GM23338 (cell line): ENCODE measurements around the gene ZNF587.
"Not testable (repeated sequence)": the region's sequence is repeated elsewhere in the genome, so short reads cannot be mapped to it uniquely, and the experiment has no call there.

Experiments used
- CREB1 ChIP-seq: fragments of 250-450 bp; sonication (Bioruptor Pico); IDR thresholded peaks from 2 replicates; pipeline ENCODE4 v1.5.0; 2020; ENCODE audit warnings: low read depth, mild to moderate bottlenecking, moderate library complexity
- EZH2 ChIP-seq: fragments of 200-600 bp; sonication (generic); IDR thresholded peaks from one replicate; pipeline ENCODE4 v1.8.0; 2017; ENCODE audit warnings: antibody characterized with exemption, mild to moderate bottlenecking, low read depth; ENCODE audit not compliant: unreplicated experiment
- EZH2phosphoT487 ChIP-seq: fragments of 200-600 bp; sonication (generic); IDR thresholded peaks from one replicate; pipeline ENCODE4 v1.8.1; 2018; ENCODE audit warnings: antibody characterized with exemption; ENCODE audit not compliant: unreplicated experiment
- POLR2AphosphoS5 ChIP-seq: IDR thresholded peaks from 2 replicates; pipeline ENCODE4 v1.6.1; 2016; ENCODE audit warnings: antibody characterized with exemption, low read depth
- STAT1 ChIP-seq: IDR thresholded peaks from one replicate; pipeline ENCODE4 v1.6.1; 2016; ENCODE audit warnings: antibody characterized with exemption; ENCODE audit not compliant: unreplicated experiment
- ZNF114 ChIP-seq: fragments of 250-450 bp; sonication (Bioruptor Pico); IDR thresholded peaks from 2 replicates; pipeline ENCODE4 v1.5.0; 2020; ENCODE audit warnings: mild to moderate bottlenecking, moderate library complexity
- ZNF331 ChIP-seq: fragments of 250-450 bp; sonication (Bioruptor Pico); IDR thresholded peaks from 2 replicates; pipeline ENCODE4 v1.5.0; 2020; ENCODE audit warnings: low read depth, mild to moderate bottlenecking, moderate library complexity
- TF ChIP-seq, protein P1 (sequence below), 2 experiments: fragments of 200-600 bp in 1 of 2; sonication (generic) in 1 of 2; conservative IDR thresholded peaks; 2 replicates each; pipeline versions ENCODE4 v1.5.1 to v1.6.1; 2016 to 2017; ENCODE audit warnings: antibody characterized with exemption in 2 of 2, low read depth in 2 of 2, mild to moderate bottlenecking in 2 of 2, moderate library complexity in 1 of 2
- TF ChIP-seq, protein P2 (sequence below): IDR thresholded peaks from one replicate; pipeline ENCODE4 v1.6.1; 2018; ENCODE audit warnings: antibody characterized with exemption; ENCODE audit not compliant: unreplicated experiment
- TF ChIP-seq, protein P3 (sequence below): fragments of 250-450 bp; sonication (Bioruptor Pico); IDR thresholded peaks from 2 replicates; pipeline ENCODE4 v1.5.0; 2020; ENCODE audit warnings: mild to moderate bottlenecking, moderate library complexity

DNA sequence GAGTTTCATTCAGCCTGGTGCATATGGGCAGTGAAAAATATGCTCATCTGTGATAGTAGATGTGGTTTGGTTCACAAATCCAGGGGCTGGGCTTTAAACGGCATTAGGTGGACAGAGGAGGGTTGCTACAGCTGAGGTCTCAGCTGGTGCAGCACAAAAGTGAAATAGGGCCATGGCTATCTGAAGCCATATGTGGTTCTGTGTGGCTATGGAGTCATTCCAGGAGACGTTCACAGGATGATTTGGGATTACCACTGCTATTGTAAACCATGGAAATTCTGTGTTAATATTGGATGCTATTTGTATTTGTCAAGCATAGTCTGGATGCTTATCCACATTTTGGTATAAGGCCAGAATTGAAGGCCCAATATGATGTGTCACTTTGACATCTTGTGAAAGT, 4.5 kb downstream of the ZNF587 start:
- TF ChIP-seq, protein P1, sequence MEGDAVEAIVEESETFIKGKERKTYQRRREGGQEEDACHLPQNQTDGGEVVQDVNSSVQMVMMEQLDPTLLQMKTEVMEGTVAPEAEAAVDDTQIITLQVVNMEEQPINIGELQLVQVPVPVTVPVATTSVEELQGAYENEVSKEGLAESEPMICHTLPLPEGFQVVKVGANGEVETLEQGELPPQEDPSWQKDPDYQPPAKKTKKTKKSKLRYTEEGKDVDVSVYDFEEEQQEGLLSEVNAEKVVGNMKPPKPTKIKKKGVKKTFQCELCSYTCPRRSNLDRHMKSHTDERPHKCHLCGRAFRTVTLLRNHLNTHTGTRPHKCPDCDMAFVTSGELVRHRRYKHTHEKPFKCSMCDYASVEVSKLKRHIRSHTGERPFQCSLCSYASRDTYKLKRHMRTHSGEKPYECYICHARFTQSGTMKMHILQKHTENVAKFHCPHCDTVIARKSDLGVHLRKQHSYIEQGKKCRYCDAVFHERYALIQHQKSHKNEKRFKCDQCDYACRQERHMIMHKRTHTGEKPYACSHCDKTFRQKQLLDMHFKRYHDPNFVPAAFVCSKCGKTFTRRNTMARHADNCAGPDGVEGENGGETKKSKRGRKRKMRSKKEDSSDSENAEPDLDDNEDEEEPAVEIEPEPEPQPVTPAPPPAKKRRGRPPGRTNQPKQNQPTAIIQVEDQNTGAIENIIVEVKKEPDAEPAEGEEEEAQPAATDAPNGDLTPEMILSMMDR (conservative IDR thresholded peaks at IDR 0.05; ENCODE audit: low read depth in 2 of 2): not testable (repeated sequence)
- not testable (repeated sequence) for TF ChIP-seq POLR2AphosphoS5; EZH2phosphoT487; CREB1; EZH2; ZNF331; STAT1; ZNF114 (CRISPR knock-in tag)
- TF ChIP-seq, protein P2, sequence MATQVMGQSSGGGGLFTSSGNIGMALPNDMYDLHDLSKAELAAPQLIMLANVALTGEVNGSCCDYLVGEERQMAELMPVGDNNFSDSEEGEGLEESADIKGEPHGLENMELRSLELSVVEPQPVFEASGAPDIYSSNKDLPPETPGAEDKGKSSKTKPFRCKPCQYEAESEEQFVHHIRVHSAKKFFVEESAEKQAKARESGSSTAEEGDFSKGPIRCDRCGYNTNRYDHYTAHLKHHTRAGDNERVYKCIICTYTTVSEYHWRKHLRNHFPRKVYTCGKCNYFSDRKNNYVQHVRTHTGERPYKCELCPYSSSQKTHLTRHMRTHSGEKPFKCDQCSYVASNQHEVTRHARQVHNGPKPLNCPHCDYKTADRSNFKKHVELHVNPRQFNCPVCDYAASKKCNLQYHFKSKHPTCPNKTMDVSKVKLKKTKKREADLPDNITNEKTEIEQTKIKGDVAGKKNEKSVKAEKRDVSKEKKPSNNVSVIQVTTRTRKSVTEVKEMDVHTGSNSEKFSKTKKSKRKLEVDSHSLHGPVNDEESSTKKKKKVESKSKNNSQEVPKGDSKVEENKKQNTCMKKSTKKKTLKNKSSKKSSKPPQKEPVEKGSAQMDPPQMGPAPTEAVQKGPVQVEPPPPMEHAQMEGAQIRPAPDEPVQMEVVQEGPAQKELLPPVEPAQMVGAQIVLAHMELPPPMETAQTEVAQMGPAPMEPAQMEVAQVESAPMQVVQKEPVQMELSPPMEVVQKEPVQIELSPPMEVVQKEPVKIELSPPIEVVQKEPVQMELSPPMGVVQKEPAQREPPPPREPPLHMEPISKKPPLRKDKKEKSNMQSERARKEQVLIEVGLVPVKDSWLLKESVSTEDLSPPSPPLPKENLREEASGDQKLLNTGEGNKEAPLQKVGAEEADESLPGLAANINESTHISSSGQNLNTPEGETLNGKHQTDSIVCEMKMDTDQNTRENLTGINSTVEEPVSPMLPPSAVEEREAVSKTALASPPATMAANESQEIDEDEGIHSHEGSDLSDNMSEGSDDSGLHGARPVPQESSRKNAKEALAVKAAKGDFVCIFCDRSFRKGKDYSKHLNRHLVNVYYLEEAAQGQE: not testable (repeated sequence)
- TF ChIP-seq, protein P3, sequence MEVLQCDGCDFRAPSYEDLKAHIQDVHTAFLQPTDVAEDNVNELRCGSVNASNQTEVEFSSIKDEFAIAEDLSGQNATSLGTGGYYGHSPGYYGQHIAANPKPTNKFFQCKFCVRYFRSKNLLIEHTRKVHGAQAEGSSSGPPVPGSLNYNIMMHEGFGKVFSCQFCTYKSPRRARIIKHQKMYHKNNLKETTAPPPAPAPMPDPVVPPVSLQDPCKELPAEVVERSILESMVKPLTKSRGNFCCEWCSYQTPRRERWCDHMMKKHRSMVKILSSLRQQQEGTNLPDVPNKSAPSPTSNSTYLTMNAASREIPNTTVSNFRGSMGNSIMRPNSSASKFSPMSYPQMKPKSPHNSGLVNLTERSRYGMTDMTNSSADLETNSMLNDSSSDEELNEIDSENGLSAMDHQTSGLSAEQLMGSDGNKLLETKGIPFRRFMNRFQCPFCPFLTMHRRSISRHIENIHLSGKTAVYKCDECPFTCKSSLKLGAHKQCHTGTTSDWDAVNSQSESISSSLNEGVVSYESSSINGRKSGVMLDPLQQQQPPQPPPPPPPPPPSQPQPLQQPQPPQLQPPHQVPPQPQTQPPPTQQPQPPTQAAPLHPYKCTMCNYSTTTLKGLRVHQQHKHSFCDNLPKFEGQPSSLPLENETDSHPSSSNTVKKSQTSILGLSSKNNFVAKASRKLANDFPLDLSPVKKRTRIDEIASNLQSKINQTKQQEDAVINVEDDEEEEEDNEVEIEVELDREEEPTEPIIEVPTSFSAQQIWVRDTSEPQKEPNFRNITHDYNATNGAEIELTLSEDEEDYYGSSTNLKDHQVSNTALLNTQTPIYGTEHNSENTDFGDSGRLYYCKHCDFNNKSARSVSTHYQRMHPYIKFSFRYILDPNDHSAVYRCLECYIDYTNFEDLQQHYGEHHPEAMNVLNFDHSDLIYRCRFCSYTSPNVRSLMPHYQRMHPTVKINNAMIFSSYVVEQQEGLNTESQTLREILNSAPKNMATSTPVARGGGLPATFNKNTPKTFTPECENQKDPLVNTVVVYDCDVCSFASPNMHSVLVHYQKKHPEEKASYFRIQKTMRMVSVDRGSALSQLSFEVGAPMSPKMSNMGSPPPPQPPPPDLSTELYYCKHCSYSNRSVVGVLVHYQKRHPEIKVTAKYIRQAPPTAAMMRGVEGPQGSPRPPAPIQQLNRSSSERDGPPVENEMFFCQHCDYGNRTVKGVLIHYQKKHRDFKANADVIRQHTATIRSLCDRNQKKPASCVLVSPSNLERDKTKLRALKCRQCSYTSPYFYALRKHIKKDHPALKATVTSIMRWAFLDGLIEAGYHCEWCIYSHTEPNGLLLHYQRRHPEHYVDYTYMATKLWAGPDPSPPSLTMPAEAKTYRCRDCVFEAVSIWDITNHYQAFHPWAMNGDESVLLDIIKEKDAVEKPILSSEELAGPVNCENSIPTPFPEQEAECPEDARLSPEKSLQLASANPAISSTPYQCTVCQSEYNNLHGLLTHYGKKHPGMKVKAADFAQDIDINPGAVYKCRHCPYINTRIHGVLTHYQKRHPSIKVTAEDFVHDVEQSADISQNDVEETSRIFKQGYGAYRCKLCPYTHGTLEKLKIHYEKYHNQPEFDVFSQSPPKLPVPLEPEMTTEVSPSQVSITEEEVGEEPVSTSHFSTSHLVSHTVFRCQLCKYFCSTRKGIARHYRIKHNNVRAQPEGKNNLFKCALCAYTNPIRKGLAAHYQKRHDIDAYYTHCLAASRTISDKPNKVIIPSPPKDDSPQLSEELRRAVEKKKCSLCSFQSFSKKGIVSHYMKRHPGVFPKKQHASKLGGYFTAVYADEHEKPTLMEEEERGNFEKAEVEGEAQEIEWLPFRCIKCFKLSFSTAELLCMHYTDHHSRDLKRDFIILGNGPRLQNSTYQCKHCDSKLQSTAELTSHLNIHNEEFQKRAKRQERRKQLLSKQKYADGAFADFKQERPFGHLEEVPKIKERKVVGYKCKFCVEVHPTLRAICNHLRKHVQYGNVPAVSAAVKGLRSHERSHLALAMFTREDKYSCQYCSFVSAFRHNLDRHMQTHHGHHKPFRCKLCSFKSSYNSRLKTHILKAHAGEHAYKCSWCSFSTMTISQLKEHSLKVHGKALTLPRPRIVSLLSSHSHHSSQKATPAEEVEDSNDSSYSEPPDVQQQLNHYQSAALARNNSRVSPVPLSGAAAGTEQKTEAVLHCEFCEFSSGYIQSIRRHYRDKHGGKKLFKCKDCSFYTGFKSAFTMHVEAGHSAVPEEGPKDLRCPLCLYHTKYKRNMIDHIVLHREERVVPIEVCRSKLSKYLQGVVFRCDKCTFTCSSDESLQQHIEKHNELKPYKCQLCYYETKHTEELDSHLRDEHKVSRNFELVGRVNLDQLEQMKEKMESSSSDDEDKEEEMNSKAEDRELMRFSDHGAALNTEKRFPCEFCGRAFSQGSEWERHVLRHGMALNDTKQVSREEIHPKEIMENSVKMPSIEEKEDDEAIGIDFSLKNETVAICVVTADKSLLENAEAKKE (CRISPR knock-in tag): not testable (repeated sequence)
